Uterus (tissue), 2 donors: Measurements from ENCODE around the gene APC2.

Source experiments
- POLR2A ChIP-seq, 2 donors: fragments of 450-650 bp; IDR thresholded peaks; one replicate each; pipeline ENCODE4 v1.6.1; 2016; ENCODE audit warnings: antibody characterized with exemption in 2 of 2, mild to moderate bottlenecking in 1 of 2, moderate library complexity in 1 of 2
- TF ChIP-seq, protein P1 (sequence below), 4 experiments: fragments of 200-600 bp in 2 of 4; fragments of 450-650 bp in 2 of 4; sonication (generic) in 2 of 4; IDR thresholded peaks; one replicate each; pipeline ENCODE4 v1.5.1; 2016 to 2019; ENCODE audit warnings: antibody characterized with exemption in 4 of 4, mild to moderate bottlenecking in 2 of 4, moderate library complexity in 1 of 4

DNA sequence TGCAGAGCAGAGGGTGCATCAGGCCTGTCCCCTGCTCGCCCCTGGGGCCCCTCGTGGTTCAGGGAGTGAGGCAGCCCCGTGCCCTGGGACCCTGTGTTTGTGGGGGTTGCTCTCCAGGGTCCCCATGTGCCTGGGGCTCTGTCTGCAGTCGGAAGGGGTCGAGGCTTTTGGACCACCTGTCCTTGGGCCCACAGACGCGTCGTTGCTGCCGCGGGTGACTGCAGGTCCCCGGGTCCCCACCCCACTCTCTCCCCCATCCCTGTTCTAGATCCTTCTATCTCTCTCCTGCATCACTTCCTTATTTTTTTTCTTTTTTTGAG, 38.3 kb downstream of the APC2 start:
- no peak for TF ChIP-seq POLR2A (IDR thresholded peaks at IDR 0.05)
- TF ChIP-seq, protein P1, sequence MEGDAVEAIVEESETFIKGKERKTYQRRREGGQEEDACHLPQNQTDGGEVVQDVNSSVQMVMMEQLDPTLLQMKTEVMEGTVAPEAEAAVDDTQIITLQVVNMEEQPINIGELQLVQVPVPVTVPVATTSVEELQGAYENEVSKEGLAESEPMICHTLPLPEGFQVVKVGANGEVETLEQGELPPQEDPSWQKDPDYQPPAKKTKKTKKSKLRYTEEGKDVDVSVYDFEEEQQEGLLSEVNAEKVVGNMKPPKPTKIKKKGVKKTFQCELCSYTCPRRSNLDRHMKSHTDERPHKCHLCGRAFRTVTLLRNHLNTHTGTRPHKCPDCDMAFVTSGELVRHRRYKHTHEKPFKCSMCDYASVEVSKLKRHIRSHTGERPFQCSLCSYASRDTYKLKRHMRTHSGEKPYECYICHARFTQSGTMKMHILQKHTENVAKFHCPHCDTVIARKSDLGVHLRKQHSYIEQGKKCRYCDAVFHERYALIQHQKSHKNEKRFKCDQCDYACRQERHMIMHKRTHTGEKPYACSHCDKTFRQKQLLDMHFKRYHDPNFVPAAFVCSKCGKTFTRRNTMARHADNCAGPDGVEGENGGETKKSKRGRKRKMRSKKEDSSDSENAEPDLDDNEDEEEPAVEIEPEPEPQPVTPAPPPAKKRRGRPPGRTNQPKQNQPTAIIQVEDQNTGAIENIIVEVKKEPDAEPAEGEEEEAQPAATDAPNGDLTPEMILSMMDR (IDR thresholded peaks at IDR 0.05): no peak
